GM18519 (cell line): ENCODE data around the gene GSTM4.
A peak's percentile ranks its signal among the peaks of the same experiment; 100 is the strongest.

Source experiments
- ATAC-seq: cut with Tn5 transposase; IDR thresholded peaks from one replicate; pipeline ENCODE4 v1.9.1; 2021; ENCODE audit warnings: mild to moderate bottlenecking, moderate library complexity; ENCODE audit not compliant: unreplicated experiment, low FRiP score

GSTM4 gene

DNA sequence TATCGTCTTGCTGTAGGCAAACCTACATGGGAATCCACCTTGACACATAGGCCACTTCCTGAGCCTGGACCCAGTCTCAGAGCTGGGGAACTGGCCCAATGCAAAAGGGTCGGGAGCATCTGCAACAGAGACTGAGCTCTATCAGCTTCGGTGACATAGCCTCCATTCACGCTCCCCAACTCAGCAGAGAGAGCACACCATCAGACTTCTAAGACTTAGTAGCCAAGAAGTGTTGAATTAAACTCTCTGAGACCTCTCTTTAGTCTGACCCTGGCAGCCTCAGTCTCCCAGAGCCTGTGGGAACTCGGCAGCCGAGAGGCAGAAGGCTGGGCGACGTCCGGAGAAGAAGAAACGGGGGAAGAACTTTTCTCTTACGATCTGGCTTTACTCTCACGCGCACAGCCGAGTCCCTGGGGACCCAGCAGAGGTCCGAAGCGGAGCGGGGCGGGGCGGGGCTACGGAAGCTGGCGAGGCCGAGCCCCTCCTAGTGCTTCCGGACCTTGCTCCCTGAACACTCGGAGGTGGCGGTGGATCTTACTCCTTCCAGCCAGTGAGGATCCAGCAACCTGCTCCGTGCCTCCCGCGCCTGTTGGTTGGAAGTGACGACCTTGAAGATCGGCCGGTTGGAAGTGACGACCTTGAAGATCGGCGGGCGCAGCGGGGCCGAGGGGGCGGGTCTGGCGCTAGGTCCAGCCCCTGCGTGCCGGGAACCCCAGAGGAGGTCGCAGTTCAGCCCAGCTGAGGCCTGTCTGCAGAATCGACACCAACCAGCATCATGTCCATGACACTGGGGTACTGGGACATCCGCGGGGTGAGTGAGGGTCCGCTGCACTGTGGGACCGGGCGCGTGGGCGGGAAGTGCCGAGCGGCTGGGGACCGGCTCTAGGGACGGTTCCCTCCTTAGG is at the start of gene GSTM4:
Gene GSTM4, plus strand, starts transcription at position 485 of the 905 bp plus-strand sequence. Its CDS starts 291 bp downstream, at position 776.
- ATAC-seq, result peak; percentile 47

DNA sequence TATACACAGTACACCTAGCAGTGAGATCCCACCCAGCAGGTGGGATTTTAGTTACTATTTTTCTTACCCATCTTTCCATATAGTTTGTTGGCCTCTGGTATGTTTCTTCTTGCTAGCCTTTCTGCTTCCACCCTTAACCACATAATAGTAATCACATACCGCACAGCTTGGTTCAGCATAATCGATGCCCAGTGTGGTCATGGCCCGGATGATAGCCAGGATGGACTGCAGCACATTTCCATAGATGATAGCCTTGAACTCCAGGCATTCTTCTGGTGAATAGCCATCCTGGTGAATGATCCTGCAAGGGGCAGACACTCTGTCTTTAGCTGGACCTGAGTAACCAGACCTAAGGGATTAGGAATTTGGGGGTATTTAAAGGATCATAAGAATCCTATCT is 46.0 kb upstream of the GSTM4 start:
- no peak for ATAC-seq

DNA sequence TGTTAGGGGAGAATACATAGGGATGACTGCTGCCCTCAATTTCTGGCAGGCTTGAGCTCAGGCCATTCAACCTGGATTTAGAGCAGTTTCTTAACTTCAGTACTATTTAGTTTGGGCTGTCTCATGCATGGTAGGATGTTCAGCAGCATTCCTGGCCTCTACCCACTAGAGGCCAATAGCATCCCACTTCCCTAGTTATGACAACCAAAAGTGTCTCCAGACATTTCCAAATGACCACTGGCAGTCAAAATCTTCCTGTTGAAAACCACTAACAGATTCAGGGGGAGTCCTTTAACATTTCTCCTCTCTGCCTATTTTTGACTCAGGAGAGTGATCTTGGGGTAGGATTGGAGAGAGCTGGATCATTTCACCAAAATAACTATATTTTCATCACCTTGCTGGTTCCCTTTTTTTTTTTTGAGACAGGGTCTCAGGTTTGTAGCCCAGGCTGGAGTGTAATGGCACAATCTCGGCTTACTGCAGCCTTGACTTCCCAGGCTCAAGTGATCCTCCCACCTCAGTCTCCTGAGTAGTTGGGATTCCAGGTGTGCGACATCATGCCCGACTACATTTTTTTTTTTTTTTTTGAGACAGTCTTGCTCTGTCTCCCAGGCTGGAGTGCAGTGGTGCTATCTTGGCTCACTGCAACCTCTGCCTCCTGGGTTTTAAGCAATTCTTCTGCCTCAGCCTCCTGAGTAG is 45.1 kb upstream of the GSTM4 start:
- no peak for ATAC-seq

DNA sequence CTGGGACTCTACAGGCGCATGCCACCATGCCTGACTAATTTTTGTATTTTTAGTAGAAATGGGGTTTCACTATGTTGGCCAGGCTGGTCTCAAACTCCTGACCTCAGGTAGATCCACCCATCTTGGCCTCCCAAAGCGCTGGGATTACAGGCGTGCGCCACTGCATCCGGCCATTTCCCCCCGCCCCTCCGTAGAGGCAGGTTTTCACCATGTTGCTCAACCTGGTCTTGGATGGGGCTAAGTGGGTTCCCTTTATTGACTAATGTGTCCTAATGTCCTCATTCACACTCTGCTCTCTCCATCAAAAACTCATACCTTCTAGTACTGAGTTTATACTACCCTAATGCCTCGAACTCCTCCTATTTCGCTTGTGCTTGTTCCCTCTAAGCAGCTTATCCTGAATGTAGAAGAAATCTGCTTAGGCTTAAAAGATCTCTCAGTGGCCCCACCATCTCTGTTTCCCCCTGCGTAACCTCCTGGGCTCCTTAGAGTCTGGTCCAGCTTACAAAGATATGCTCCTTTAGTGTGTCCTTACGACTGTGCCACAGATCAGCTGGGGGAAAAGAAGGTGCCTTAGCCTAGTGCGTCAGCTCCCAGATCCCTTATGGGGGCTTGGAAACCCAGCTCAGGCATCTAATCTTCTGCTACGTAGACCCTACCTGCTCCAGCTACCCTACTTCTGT is 44.5 kb upstream of the GSTM4 start:
- ATAC-seq, result no peak

DNA sequence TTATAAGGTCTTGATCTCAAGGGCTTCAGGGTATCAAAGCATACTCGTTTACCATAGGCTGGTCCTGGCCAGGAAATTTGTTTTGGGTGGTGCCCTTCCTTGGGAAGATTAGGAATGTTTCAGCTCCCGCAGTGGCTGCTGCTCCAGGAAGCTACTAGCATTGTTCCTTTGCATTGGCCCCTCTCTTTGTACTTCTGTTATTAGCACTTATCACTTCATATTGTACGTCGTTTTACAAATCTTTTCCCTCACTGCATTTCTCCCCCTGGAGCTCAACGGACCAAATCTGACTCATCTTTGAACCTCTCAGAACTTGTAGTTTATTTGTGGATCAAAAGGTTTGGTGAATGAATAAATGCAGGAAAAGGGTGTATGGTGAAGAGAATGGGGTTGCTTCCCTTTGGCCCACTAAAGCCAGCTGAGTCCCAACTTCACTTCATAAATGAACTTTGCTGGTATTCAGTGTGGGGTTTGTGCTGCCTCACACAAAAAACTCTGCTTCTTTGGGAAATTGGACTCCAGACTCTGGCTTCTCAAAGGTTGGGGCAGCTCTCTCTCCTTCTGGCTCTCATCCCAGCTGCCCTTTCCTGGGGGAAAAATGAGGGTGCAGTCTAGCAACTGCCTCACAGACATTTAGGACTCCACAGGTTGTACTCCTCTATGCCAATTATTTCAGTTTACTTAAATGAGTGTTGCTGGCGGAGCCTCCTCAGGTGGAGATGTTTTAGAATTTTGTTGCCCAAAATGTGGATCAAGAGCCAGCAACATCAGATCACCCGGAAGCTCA is 42.3 kb upstream of the GSTM4 start:
- no peak for ATAC-seq

DNA sequence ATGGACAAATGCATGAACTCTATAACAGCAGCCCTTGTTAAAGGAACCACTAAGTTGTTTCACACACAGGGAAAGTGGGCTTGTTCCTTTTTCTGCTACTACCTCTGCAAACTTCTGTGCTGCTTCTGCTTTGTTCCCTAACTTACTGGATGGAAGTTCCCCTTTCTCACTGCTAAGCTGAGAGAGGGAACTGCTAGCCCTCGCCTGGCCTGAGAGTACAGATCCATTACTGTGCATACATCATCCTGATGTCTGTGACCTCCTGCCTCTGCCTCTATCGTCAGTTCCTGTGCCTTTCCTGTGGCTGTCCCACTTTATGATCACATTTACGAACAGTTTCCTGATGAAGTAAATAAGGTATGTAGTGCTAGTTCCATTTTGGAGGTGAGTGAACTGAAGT is 40.0 kb upstream of the GSTM4 start:
- no peak for ATAC-seq

DNA sequence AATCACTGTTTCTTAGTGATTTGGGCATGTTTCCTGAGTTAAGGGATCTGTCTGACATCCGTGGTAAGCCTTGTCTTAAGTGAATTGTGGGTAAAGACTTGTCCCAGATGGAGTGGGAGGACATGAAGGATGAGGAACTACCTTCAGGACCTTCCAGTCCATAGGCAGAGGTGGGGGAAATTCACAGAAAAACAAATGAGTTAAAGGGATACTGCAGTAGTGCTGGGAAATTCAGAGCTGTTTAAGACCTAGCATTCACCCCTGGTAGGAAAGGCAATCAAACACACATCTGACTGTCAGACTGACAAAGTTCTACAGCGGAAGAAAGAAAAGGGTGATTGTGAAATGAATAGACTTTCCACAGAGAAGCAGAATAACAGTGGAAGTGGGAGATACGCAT is 39.5 kb upstream of the GSTM4 start:
- ATAC-seq, result no peak

DNA sequence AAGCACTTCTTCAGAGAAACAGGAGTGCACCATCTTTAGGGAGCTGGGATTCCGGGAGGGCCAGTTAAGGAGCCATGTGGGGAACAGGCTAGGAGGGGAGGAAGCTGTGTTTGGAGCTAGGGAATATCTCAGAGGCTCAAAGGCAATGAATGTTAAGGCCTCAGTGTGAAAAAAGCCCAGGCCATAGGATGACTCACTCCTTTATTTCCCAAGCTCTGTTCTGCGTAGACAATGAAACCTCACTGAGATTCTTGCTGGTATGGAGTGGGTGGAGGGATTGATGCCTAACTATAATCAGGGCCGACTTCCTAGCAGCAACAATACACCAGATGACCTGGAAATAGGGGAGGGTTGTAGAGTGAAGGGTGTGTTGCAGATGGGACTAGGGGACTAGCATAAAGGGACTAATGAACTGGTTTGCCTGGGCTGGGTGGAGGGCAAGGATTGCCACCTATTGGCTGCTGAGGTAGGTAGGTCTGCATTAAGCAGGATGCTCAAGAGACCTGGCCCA is 38.6 kb upstream of the GSTM4 start:
- ATAC-seq, result no peak

DNA sequence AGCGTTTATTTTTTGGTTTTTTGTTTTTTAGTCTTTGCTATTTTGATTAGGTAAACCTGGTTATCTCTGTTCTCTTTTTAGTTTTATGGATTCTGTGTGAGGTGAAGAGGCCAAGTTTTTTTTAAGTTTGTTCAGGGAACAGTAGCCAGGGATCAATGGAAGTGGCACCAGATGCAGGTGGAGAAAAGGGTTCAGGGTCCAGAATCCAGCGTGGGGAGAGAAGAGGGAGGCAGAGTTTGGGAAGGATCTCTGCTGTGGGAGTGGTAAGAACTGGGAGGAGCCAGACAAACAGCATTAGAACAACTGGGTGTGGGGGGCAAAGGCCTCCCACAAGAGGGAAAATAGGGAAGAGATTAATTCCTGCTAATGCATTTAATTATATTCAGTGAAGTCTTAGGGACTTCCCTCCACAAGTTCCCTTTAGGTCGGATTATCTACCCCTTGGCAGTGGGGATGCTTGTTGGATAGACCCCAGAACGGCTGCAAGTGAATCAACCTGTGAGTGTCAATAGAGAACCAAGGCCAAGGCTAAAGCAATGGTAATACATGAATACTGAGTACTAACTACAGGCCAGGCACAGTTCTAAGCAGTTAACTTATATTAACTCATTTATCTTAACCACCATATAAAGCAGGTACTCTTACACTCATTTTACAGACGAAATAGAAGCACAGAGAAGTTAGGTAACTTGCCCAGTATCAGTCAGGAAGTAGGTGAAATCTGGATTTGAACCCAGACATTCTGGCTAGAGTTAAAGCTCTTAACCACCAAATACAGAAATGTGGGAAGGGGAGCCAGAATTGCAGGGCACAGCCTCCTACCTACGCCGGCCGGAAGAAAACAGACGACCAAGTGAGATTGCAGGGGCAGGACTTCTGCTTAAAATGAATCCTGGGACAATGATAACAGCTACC is 37.0 kb upstream of the GSTM4 start:
- ATAC-seq, result no peak

DNA sequence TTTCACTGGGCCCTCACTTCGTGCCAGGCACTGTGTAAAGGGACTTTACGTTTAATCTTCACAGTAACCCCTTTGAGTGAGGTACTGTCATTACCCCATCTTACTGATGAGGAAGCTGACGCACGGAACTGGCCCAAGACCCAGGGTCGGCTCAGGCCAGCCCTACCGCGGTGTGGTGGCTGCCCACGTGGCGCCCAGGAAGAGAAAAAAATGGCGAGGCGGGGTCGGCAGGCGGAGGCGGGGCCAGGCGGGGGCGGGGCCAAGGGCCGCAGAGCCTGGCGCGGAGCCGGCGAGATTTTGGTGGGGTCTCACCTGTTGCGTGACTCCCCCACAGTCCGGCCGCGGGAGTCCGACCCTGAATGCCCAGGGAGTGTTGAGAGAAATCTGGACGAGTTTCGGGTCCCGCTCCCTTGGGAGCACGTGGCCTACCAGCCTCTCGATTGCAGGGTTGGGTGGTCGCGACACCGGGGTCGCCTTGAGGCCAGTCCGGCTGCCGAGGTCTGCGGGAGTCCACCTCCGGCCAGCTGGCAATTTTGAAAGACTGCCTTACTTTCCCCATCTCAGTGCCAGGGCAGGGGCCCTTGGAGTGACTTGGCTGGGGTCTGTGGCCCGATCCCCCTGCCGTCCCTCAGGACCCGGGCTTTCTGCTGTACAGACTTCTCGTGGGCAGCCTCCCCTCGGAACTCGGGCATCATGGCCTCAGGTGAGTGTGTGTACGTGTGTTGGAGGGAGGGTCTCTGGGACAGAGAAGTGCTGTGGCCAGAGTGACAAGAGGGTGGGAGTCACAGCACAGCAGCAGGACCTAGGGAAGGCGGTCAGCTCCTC is 36.1 kb upstream of the GSTM4 start, which contains the start of the genes AMPD2 and GNAT2:
Gene AMPD2, plus strand, starts transcription at position 262 of the 825 bp plus-strand sequence. CDS start 1,339 bp downstream, outside the sequence.
Gene GNAT2, minus strand, starts transcription at position 41 of the 825 bp plus-strand sequence. CDS start 6,746 bp downstream, outside the sequence.
- ATAC-seq, result no peak

DNA sequence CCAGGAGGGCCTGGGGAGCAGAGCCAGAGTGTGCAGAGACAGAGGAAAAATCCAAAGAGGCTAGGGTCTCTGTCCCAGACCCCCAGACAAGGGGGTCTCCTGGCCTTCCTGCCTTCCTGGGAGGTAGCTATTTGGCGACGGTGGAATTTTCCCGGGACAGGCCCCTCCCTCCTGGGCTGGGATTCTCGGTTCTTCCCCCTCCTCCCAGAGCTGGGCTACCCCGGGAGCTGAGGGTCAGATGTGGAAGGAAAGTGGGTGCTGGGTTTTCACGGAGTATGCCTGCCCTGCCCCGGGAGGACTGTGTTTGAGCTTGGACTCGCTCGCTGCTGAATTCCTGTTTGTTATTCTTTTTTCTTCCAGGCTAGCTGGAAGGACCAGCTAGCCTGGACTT is 35.5 kb upstream of the GSTM4 start:
- no peak for ATAC-seq

DNA sequence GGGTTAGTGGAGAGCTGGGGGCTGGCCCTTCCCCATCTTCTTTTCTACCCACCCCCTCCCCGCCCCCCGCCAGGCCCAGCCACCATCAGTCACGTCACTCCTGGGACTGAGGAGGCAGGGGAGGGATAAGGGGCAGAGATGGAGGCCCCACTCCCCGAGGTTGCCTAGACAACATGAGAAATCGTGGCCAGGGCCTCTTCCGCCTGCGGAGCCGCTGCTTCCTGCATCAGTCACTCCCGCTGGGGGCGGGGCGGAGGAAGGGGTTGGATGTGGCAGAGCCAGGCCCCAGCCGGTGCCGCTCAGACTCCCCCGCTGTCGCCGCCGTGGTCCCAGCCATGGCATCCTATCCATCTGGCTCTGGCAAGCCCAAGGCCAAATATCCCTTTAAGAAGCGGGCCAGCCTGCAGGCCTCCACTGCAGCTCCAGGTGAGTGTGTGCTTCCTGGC is 35.0 kb upstream of the GSTM4 start:
- peak; percentile 67 for ATAC-seq

DNA sequence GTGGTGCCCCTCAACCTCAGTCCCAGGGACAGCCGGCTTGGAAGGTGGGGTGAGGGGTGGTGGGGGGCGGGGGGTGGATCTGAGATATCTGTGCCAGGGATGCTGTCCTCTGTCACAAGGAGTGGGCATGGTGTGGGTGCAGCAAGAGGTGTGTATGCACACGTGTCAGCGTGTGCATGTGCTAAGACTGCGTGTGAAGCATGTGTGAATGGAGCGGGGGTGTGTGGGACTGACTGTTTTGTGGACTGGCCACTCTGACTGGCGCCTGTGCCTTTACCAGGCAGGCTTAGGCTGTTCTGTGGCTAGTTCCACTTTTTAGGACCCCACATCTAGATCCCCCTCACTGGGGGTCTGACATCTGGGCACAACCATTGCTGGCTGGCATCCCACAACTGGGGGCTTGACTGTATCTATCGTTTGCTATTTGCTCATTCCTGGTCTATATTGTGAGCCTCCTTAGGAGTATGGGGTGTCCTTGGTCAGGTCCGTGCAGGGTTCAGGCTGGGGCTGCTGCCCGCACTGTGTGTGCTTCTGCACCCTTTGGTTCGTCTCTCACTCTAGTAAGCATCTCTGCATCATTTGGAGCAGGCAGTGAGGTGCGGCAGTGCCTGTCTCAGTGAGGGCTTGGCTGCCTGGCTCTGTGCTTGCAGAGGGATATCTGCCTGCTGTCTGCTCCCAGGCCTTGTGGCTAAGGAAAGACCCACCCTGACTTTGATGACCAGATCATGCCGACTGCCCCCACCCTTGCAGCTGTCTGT is 34.3 kb upstream of the GSTM4 start:
- ATAC-seq, result no peak

DNA sequence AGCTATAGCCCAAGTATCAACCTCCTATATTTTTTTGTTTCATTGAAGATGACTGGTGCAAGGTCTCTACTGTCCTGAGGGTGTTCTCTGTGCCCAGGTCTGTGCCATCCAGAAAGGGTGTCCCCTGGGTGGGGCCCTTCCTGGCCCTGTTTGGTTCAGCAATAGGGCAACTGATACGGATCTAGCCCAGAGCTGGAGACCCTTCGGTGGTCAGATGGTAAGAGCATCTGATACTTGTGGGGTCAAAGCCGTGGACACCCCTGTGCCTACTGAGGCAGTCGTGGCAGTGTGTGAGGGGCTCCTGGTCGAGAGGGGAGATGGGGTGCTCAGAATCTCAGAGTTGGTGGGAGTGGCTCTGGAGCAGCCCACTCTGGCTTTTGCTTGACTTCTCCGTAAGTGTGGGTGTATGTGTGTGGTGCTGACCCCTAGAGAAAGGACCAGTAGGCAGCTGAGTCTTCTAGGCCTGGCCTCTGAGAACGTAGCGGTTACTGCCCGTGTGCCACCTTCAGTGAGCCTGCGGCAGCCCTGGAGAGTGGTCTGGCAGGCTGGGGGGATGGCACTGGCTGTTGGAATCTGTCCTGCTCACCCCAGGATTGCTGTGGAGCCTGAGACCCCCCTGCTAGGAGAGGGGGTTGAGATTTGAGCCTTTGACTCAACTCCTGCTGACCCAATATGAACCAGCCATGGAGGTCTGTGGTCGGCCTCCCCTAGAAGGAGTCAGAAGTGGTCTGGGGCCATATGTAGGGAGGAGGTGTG is 33.6 kb upstream of the GSTM4 start:
- no peak for ATAC-seq

DNA sequence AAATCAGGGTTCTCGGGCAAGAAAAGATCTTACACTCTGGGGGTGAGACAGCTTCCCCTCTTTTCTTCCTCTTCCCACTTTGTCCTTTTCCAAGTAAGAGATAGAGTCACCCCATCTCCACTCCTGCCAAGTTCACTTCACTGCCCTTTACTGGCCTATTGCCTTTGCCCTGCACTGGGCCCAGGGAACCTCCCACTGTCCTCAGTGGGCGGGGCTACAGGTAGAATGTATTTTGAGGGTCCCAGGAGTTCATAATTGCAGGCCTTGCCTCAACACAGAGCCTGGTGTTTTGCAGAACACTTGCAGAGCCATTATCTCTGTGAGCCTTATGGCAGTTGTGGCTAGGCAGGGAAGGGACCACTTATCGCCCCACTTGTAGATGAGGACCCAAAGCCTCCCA is 33.0 kb upstream of the GSTM4 start:
- no peak for ATAC-seq

DNA sequence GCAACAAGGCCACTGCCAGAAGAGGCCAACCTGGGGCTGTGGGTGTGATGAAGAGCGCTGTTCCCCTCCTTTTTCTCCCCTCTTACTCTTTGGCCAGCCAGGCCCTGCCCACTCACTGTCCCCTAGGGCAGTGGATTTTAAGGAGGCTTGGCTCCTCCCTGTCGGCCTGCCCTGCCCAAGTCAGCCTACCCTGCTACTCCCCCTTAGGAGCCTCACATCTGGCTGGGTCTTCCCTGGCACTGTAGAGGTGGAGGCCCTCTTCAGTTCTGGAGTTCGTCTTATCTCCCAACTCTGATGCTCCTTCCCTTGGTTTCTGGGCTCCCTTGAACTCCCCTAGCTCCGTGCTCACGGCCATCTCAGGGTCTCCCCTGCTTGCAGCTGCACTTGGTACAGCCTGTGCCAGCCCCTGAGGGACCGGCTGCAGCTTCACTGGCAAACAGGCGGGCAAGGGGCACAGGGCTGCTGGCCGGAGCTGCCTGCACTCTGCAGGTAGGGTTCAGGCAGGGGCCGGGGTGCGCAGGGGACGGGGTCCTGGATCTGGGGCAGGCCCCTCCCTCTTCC is 32.2 kb upstream of the GSTM4 start:
- ATAC-seq, result no peak
